ENCODE measurements around the gene GDF2.
A peak's percentile ranks its signal among the peaks of the same experiment; 100 is the strongest.

The GDF2 gene

GRCh38 chr10:47311932-47312662 is 10.2 kb upstream of the GDF2 start:
- DNase-seq (ENCODE audit: low read depth in 2 of 2), result peak; percentile 74 to 84

GRCh38 chr10:47312663-47312995 is 9.6 kb upstream of the GDF2 start:
- no peak for DNase-seq (ENCODE audit: low read depth in 2 of 2)

- DNase-seq (ENCODE audit: low read depth in 2 of 2), result no peak
Observed at GRCh38 chr10:47314416-47314970, 7.8 kb upstream of the GDF2 start.

- DNase-seq (ENCODE audit: low read depth in 2 of 2), result no peak
Observed at GRCh38 chr10:47315421-47315820, 6.8 kb upstream of the GDF2 start.

GRCh38 chr10:47316131-47316530 is 6.1 kb upstream of the GDF2 start:
- no peak for DNase-seq (ENCODE audit: low read depth in 2 of 2)

GRCh38 chr10:47317251-47317650 is 5.0 kb upstream of the GDF2 start:
- DNase-seq (ENCODE audit: low read depth in 2 of 2), result no peak

GRCh38 chr10:47318706-47319105 is 3.5 kb upstream of the GDF2 start:
- no peak for DNase-seq (ENCODE audit: low read depth in 2 of 2)

GRCh38 chr10:47319784-47320183 is 2.5 kb upstream of the GDF2 start:
- DNase-seq (ENCODE audit: low read depth in 2 of 2), result no peak

GRCh38 chr10:47320812-47321211 is 1.4 kb upstream of the GDF2 start:
- no peak for DNase-seq (ENCODE audit: low read depth in 2 of 2)

- DNase-seq (ENCODE audit: low read depth in 2 of 2), result no peak
Observed at GRCh38 chr10:47321521-47322195, 596 bp upstream of the GDF2 start.

- no peak for DNase-seq (ENCODE audit: low read depth in 2 of 2)
Observed at GRCh38 chr10:47323087-47323486, 833 bp downstream of the GDF2 start.

GRCh38 chr10:47323636-47324296 is 1.5 kb downstream of the GDF2 start:
- no peak for DNase-seq (ENCODE audit: low read depth in 2 of 2)

GRCh38 chr10:47325303-47326291 is 3.3 kb downstream of the GDF2 start:
- no peak for DNase-seq (ENCODE audit: low read depth in 2 of 2)

- DNase-seq (ENCODE audit: low read depth in 2 of 2), result no peak
Observed at GRCh38 chr10:47326306-47326926, 4.2 kb downstream of the GDF2 start.

- DNase-seq (ENCODE audit: low read depth in 2 of 2), result no peak
Observed at GRCh38 chr10:47326927-47327330, 4.7 kb downstream of the GDF2 start.

GRCh38 chr10:47329855-47330254 is 7.6 kb downstream of the GDF2 start:
- no peak for DNase-seq (ENCODE audit: low read depth in 2 of 2)

- DNase-seq (ENCODE audit: low read depth in 2 of 2), result no peak
Observed at GRCh38 chr10:47330366-47330765, 8.1 kb downstream of the GDF2 start.

- DNase-seq (ENCODE audit: low read depth in 2 of 2), result no peak
Observed at GRCh38 chr10:47330804-47331203, 8.6 kb downstream of the GDF2 start.

GRCh38 chr10:47331491-47331890 is 9.2 kb downstream of the GDF2 start:
- DNase-seq (ENCODE audit: low read depth in 2 of 2), result no peak

- no peak for DNase-seq (ENCODE audit: low read depth in 2 of 2)
Observed at GRCh38 chr10:47331954-47332353, 9.7 kb downstream of the GDF2 start.

- DNase-seq (ENCODE audit: low read depth in 2 of 2), result no peak
Observed at GRCh38 chr10:47332371-47332770, 10.1 kb downstream of the GDF2 start.
